CD14-positive monocyte (primary cell): Measurements from ENCODE around the gene CHPT1. TPM values are rescaled to one million over a fixed set of nuclear protein-coding genes. Genes with fewer than 3 reads are reported as not detected.

ENCODE experiments used
- DNase-seq, 3 donors: peaks; one replicate each; pipeline ENCODE4 v3.0.0-alpha.2; 2011 to 2022
- H2AFZ ChIP-seq: 2 replicates; pipeline ENCODE4 v1.6.0; 2012; ENCODE audit warnings: mild to moderate bottlenecking, low read depth, low read length, inconsistent platforms; ENCODE audit not compliant: insufficient read depth, poor library complexity, severe bottlenecking
- H3K27ac ChIP-seq, 2 donors: 1 replicate in 1 of 2; 2 replicates in 1 of 2; pipeline ENCODE4 v1.5.1; 2012 to 2013; ENCODE audit warnings: low read length in 2 of 2, control low read depth in 1 of 2, inconsistent platforms in 1 of 2, low read depth in 1 of 2, mild to moderate bottlenecking in 1 of 2
- H3K27me3 ChIP-seq, 2 donors: one replicate each; pipeline versions ENCODE4 v1.6.0 to v1.6.1; 2011 to 2013; ENCODE audit warnings: low read length in 2 of 2; ENCODE audit not compliant: control insufficient read depth in 2 of 2, insufficient read depth in 2 of 2
- H3K36me3 ChIP-seq, 2 donors: replicated peaks in 1 of 2; 1 replicate in 1 of 2; 2 replicates in 1 of 2; pipeline versions ENCODE4 v1.5.1 to v1.6.1; 2012 to 2013; ENCODE audit warnings: low read length in 2 of 2, control low read depth in 1 of 2, inconsistent platforms in 1 of 2, mild to moderate bottlenecking in 1 of 2; ENCODE audit not compliant: insufficient read depth in 2 of 2, control insufficient read depth in 1 of 2
- H3K4me1 ChIP-seq, 2 donors: 1 replicate in 1 of 2; 2 replicates in 1 of 2; pipeline versions ENCODE4 v1.5.1 to v1.6.1; 2012 to 2013; ENCODE audit warnings: low read length in 2 of 2, control low read depth in 1 of 2, inconsistent platforms in 1 of 2, mild to moderate bottlenecking in 1 of 2, moderate library complexity in 1 of 2; ENCODE audit not compliant: insufficient read depth in 2 of 2, control insufficient read depth in 1 of 2
- H3K4me2 ChIP-seq: replicated peaks from 2 replicates; pipeline ENCODE3; 2012; ENCODE audit warnings: low read length, moderate library complexity, mild to moderate bottlenecking; ENCODE audit not compliant: poor library complexity, severe bottlenecking; ENCODE audit errors: extremely low read depth
- H3K4me3 ChIP-seq, 3 experiments: fragments of 200-600 bp in 1 of 3; sonication (generic) in 1 of 3; replicated peaks in 1 of 3; 1 replicate in 2 of 3; 2 replicates in 1 of 3; pipeline ENCODE4 v1.5.1; 2011 to 2013; ENCODE audit warnings: low read length in 3 of 3, mild to moderate bottlenecking in 3 of 3, control low read depth in 2 of 3, low read depth in 2 of 3, inconsistent platforms in 1 of 3, moderate library complexity in 1 of 3
- H3K79me2 ChIP-seq: 2 replicates; pipeline ENCODE4 v1.6.0; 2012; ENCODE audit warnings: mild to moderate bottlenecking, control low read depth, inconsistent platforms, low read length, moderate library complexity; ENCODE audit not compliant: insufficient read depth
- H3K9ac ChIP-seq: 2 replicates; pipeline ENCODE4 v1.6.0; 2017; ENCODE audit warnings: low read length, mild to moderate bottlenecking; ENCODE audit not compliant: insufficient read depth, poor library complexity, severe bottlenecking
- H3K9me3 ChIP-seq, 2 donors: replicated peaks in 1 of 2; 1 replicate in 1 of 2; 2 replicates in 1 of 2; pipeline versions ENCODE4 v1.5.1 to v1.6.1; 2012 to 2013; ENCODE audit warnings: low read length in 2 of 2, control low read depth in 1 of 2; ENCODE audit not compliant: control insufficient read depth in 1 of 2, insufficient read depth in 1 of 2
- H4K20me1 ChIP-seq: 2 replicates; pipeline ENCODE4 v1.6.0; 2012; ENCODE audit warnings: mild to moderate bottlenecking, low read length, control low read depth, moderate library complexity; ENCODE audit not compliant: insufficient read depth
- H3K27ac Mint-ChIP-seq, 7 donors: one replicate each; pipeline ENCODE4 v1.8.0; 2020; ENCODE audit warnings: mild to moderate bottlenecking in 7 of 7, mixed read lengths in 7 of 7, moderate library complexity in 6 of 7, inconsistent platforms in 2 of 7
- H3K27me3 Mint-ChIP-seq, 3 donors: one replicate each; pipeline ENCODE4 v1.8.0; 2021 to 2022; ENCODE audit warnings: low read depth in 3 of 3, mild to moderate bottlenecking in 3 of 3, mixed read lengths in 3 of 3, moderate library complexity in 3 of 3, inconsistent platforms in 1 of 3
- H3K36me3 Mint-ChIP-seq, 2 donors: one replicate each; pipeline ENCODE4 v1.8.0; 2020; ENCODE audit warnings: mixed read lengths in 2 of 2, inconsistent platforms in 1 of 2, mild to moderate bottlenecking in 1 of 2
- H3K4me1 Mint-ChIP-seq: one replicate; pipeline ENCODE4 v1.8.0; 2020; ENCODE audit warnings: mild to moderate bottlenecking, mixed read lengths
- H3K4me3 Mint-ChIP-seq, 2 donors: one replicate each; pipeline ENCODE4 v1.8.0; 2020; ENCODE audit warnings: mild to moderate bottlenecking in 2 of 2, mixed read lengths in 2 of 2, moderate library complexity in 1 of 2
- H3K9me3 Mint-ChIP-seq, 7 donors: one replicate each; pipeline ENCODE4 v1.8.0; 2020 to 2022; ENCODE audit warnings: mixed read lengths in 7 of 7, mild to moderate bottlenecking in 6 of 7, moderate library complexity in 6 of 7, inconsistent platforms in 2 of 7
- CTCF ChIP-seq: fragments of 200-600 bp; IDR thresholded peaks from one replicate; pipeline ENCODE4 v1.8.0; 2022; ENCODE audit warnings: antibody characterized with exemption, mild to moderate bottlenecking
- WGBS: methylation state at CpG from one replicate; pipeline ENCODE4 v1.1.5; 2013; ENCODE audit warnings: missing lambda C conversion rate; ENCODE audit not compliant: insufficient coverage; 5-methylcytosine and 5-hydroxymethylcytosine counted together
- intact Hi-C, 2 donors: fragments of 100-400 bp; cut with micrococcal nuclease; formaldehyde crosslinking; loops; one replicate each; pipeline versions ENCODE4 v1.15.0 to v1.15.1; 2023
- polyA plus RNA-seq, 3 donors: library from polyadenylated mRNA; depleted of rRNA in 1 of 3; unstranded in 2 of 3; stranded (reverse) in 1 of 3; fragments of 300-500 nt in 2 of 3; fragments of >200 nt in 1 of 3; fragmentation: Illumina TruSeq in 2 of 3; gene quantifications; 1 replicate in 2 of 3; 2 replicates in 1 of 3; pipeline ENCODE4 v1.2.3, GENCODE V29; 2012 to 2021

Gene CHPT1
- polyA plus RNA-seq, 3 donors = 30.9 to 92.7 (median 36.7) TPM

GRCh38 chr12:101648195-101648594, 49.2 kb upstream of the CHPT1 start:
- peaks cover 0 to 2% (median 0%) of the 10 kb centered on the region in 7 donors for H3K9me3 Mint-ChIP-seq
- peaks cover 0 to 7% (median 2%) of the 10 kb centered on the region in 3 donors for H3K27me3 Mint-ChIP-seq
- H3K4me3 Mint-ChIP-seq = no peak overlapping the region
- no peak overlapping the region for H3K27ac ChIP-seq
- WGBS = no CpG with 5 or more reads among the region's 2 CpGs
- no peak overlapping the region for H3K4me3 ChIP-seq
- no peaks in the 10 kb centered on the region for H3K36me3 ChIP-seq
- H3K27ac Mint-ChIP-seq = peak overlapping the region in 2 of 7 donors; percentile 16 to 58
- TF ChIP-seq CTCF = no peak
- no peak overlapping the region for H3K4me2 ChIP-seq
- H4K20me1 ChIP-seq = no peaks in the 10 kb centered on the region
- no peaks in the 10 kb centered on the region for H3K79me2 ChIP-seq
- H2AFZ ChIP-seq = no peak overlapping the region
- no peak overlapping the region for H3K9ac ChIP-seq
- H3K4me1 ChIP-seq = peaks cover 7% of the 10 kb centered on the region in 2 donors
- intact Hi-C loops = no loop called here
- H3K4me1 Mint-ChIP-seq = peaks cover 16% of the 10 kb centered on the region
- no peaks in the 10 kb centered on the region for H3K9me3 ChIP-seq
- no peaks in the 10 kb centered on the region for H3K27me3 ChIP-seq
- DNase-seq = peak in 1 of 3 donors; percentile 28
- H3K36me3 Mint-ChIP-seq = no peaks in the 10 kb centered on the region

GRCh38 chr12:101650346-101651117, 46.9 kb upstream of the CHPT1 start:
- no peaks in the 10 kb centered on the region for H3K36me3 Mint-ChIP-seq
- no CpG with 5 or more reads among the region's 4 CpGs for WGBS
- peak overlapping the region in 2 of 7 donors; percentile 20 to 69 for H3K27ac Mint-ChIP-seq
- H3K9me3 Mint-ChIP-seq = peaks cover 0 to 2% (median 0%) of the 10 kb centered on the region in 7 donors
- no peaks in the 10 kb centered on the region for H3K36me3 ChIP-seq
- intact Hi-C loops = no loop called here
- H4K20me1 ChIP-seq = no peaks in the 10 kb centered on the region
- no peak overlapping the region for H3K4me3 ChIP-seq
- no peak for TF ChIP-seq CTCF
- H3K27ac ChIP-seq = no peak overlapping the region
- H3K79me2 ChIP-seq = no peaks in the 10 kb centered on the region
- peak overlapping the region in 1 of 2 donors; percentile 48 for H3K4me3 Mint-ChIP-seq
- peaks cover 7% of the 10 kb centered on the region in 2 donors for H3K4me1 ChIP-seq
- H3K9ac ChIP-seq = no peak overlapping the region
- no peaks in the 10 kb centered on the region for H3K27me3 ChIP-seq
- H3K27me3 Mint-ChIP-seq = peaks cover 2 to 4% (median 3%) of the 10 kb centered on the region in 3 donors
- no peak for DNase-seq
- H3K4me2 ChIP-seq = no peak overlapping the region
- H3K9me3 ChIP-seq = no peaks in the 10 kb centered on the region
- peaks cover 20% of the 10 kb centered on the region for H3K4me1 Mint-ChIP-seq
- no peak overlapping the region for H2AFZ ChIP-seq
